BE2C (cell line): Measurements from ENCODE around the gene ATP11A.

Experiments
- DNase-seq: peaks from one replicate; pipeline ENCODE4 v3.0.0-alpha.2; 2020
- H3K27me3 ChIP-seq: fragments of 250-450 bp; sonication (Bioruptor Pico); 2 replicates; pipeline ENCODE4 v1.5.1; 2020; ENCODE audit warnings: mild to moderate bottlenecking
- H3K36me3 ChIP-seq: fragments of 250-450 bp; sonication (Bioruptor Pico); 2 replicates; pipeline ENCODE4 v1.5.1; 2020; ENCODE audit warnings: mild to moderate bottlenecking
- H3K4me1 ChIP-seq: fragments of 250-450 bp; sonication (Bioruptor Pico); 2 replicates; pipeline ENCODE4 v1.5.1; 2020
- H3K4me3 ChIP-seq: 2 replicates; pipeline ENCODE4 v1.5.1; 2011; ENCODE audit warnings: low read depth, low read length
- H3K9me3 ChIP-seq: fragments of 250-450 bp; sonication (Bioruptor Pico); 2 replicates; pipeline ENCODE4 v1.5.1; 2020
- CTCF ChIP-seq: IDR thresholded peaks from 2 replicates; pipeline ENCODE4 v1.5.1; 2012; ENCODE audit warnings: mild to moderate bottlenecking, low read depth, low read length

The ATP11A gene

GRCh38 chr13:112918266-112918665, 228.4 kb downstream of the ATP11A start:
- Histone ChIP-seq H3K4me3 (no peak overlapping the region), H3K36me3 (no peaks in the 10 kb centered on the region), H3K9me3 (no peaks in the 10 kb centered on the region), H3K4me1 (no peaks in the 10 kb centered on the region; the same call in 1 of the 2 replicates), H3K27me3 (no peaks in the 10 kb centered on the region)
- no peak for DNase-seq
- no peak for TF ChIP-seq CTCF

- DNase-seq: no peak
- no peaks in the 10 kb centered on the region; the same call in 1 of the 2 replicates for H3K4me1 ChIP-seq
- no peaks in the 10 kb centered on the region for H3K36me3 ChIP-seq
- H3K27me3 ChIP-seq: no peaks in the 10 kb centered on the region
- H3K4me3 ChIP-seq: no peak overlapping the region
- H3K9me3 ChIP-seq: no peaks in the 10 kb centered on the region
- no peak for TF ChIP-seq CTCF
Observed at GRCh38 chr13:112918746-112919145, 228.9 kb downstream of the ATP11A start.

GRCh38 chr13:112923962-112924361, 234.1 kb downstream of the ATP11A start:
- peaks cover 11% of the 10 kb centered on the region for H3K4me1 ChIP-seq
- TF ChIP-seq CTCF: no peak
- no peaks in the 10 kb centered on the region for H3K9me3 ChIP-seq
- DNase-seq: no peak
- H3K27me3 ChIP-seq: no peaks in the 10 kb centered on the region
- no peaks in the 10 kb centered on the region for H3K36me3 ChIP-seq
- no peak overlapping the region for H3K4me3 ChIP-seq

- Histone ChIP-seq H3K4me3 (no peak overlapping the region), H3K27me3 (no peaks in the 10 kb centered on the region), H3K36me3 (no peaks in the 10 kb centered on the region), H3K9me3 (no peaks in the 10 kb centered on the region), H3K4me1 (peaks cover 11% of the 10 kb centered on the region)
- DNase-seq: no peak
- TF ChIP-seq CTCF: no peak
Observed at GRCh38 chr13:112924365-112924764, 234.5 kb downstream of the ATP11A start.

GRCh38 chr13:112926003-112926402, 236.2 kb downstream of the ATP11A start:
- DNase-seq: no peak
- TF ChIP-seq CTCF: no peak
- Histone ChIP-seq H3K4me3 (no peak overlapping the region), H3K9me3 (no peaks in the 10 kb centered on the region), H3K4me1 (peaks cover 11% of the 10 kb centered on the region), H3K36me3 (no peaks in the 10 kb centered on the region), H3K27me3 (no peaks in the 10 kb centered on the region)

GRCh38 chr13:112926993-112927392, 237.2 kb downstream of the ATP11A start:
- Histone ChIP-seq H3K4me3 (no peak overlapping the region), H3K9me3 (no peaks in the 10 kb centered on the region), H3K4me1 (peaks cover 15% of the 10 kb centered on the region), H3K36me3 (no peaks in the 10 kb centered on the region), H3K27me3 (no peaks in the 10 kb centered on the region)
- no peak for TF ChIP-seq CTCF
- no peak for DNase-seq
